Fibroblast of skin of back (primary cell): ENCODE measurements around the gene SYNPR.

Source experiments
- DNase-seq: peaks from one replicate; pipeline ENCODE4 v3.0.0-alpha.2; 2013

Gene SYNPR

GRCh38 chr3:63474828-63475518 is 196.9 kb downstream of the SYNPR start:
- DNase-seq, result no peak

GRCh38 chr3:63477494-63478129 is 199.5 kb downstream of the SYNPR start:
- no peak for DNase-seq

- DNase-seq, result no peak
These were observed 201.0 kb downstream of the SYNPR start for GRCh38 chr3:63478990-63479660.

GRCh38 chr3:63479661-63480035 is 201.5 kb downstream of the SYNPR start:
- DNase-seq, result no peak

- no peak for DNase-seq
These were observed 203.5 kb downstream of the SYNPR start for GRCh38 chr3:63481627-63482026.

GRCh38 chr3:63482341-63482740 is 204.2 kb downstream of the SYNPR start:
- DNase-seq, result no peak

GRCh38 chr3:63492464-63492863 is 214.4 kb downstream of the SYNPR start:
- DNase-seq, result no peak

- DNase-seq, result peak; percentile 12
These were observed 215.0 kb downstream of the SYNPR start for GRCh38 chr3:63493101-63493500.

- no peak for DNase-seq
These were observed 216.5 kb downstream of the SYNPR start for GRCh38 chr3:63494646-63495045.

- DNase-seq, result no peak
These were observed 219.5 kb downstream of the SYNPR start for GRCh38 chr3:63497641-63498040.

GRCh38 chr3:63500196-63500595 is 222.1 kb downstream of the SYNPR start:
- DNase-seq, result no peak

- no peak for DNase-seq
These were observed 230.2 kb downstream of the SYNPR start for GRCh38 chr3:63508305-63508704.

GRCh38 chr3:63508771-63509170 is 230.7 kb downstream of the SYNPR start:
- DNase-seq, result no peak

- DNase-seq, result no peak
These were observed 235.7 kb downstream of the SYNPR start for GRCh38 chr3:63513791-63514190.

- no peak for DNase-seq
These were observed 236.6 kb downstream of the SYNPR start for GRCh38 chr3:63514678-63515077.

- peak; percentile 31 for DNase-seq
These were observed 241.3 kb downstream of the SYNPR start for GRCh38 chr3:63519426-63519825.

- no peak for DNase-seq
These were observed 243.5 kb downstream of the SYNPR start for GRCh38 chr3:63521657-63522056.

GRCh38 chr3:63523100-63523499 is 245.0 kb downstream of the SYNPR start:
- peak; percentile 36 for DNase-seq

GRCh38 chr3:63528325-63529000 is 250.4 kb downstream of the SYNPR start:
- no peak for DNase-seq

- DNase-seq, result no peak
These were observed 254.4 kb downstream of the SYNPR start for GRCh38 chr3:63532521-63532920.

GRCh38 chr3:63538919-63539318 is 260.8 kb downstream of the SYNPR start:
- DNase-seq, result no peak

- DNase-seq, result no peak
These were observed 277.7 kb downstream of the SYNPR start for GRCh38 chr3:63555767-63556166.

- DNase-seq, result no peak
These were observed 278.3 kb downstream of the SYNPR start for GRCh38 chr3:63556401-63556800.
